H9 (cell line): ENCODE data around the gene METTL14. TPM values are rescaled to one million over a fixed set of nuclear protein-coding genes. Genes with fewer than 3 reads are reported as not detected.

Source experiments
- DNase-seq: peaks from one replicate; pipeline ENCODE4 v3.0.0-alpha.2; 2017
- H2AFZ ChIP-seq: one replicate; pipeline ENCODE4 v1.6.1; 2013; ENCODE audit warnings: mild to moderate bottlenecking, low read length, control low read depth, moderate library complexity
- H2AK5ac ChIP-seq: 2 replicates; pipeline ENCODE4 v1.6.1; 2013; ENCODE audit warnings: low read length, control low read depth, mixed read lengths; ENCODE audit not compliant: insufficient read length
- H2BK120ac ChIP-seq: one replicate; pipeline ENCODE4 v1.6.1; 2013; ENCODE audit warnings: low read depth, mild to moderate bottlenecking, low read length, control low read depth, inconsistent platforms; ENCODE audit not compliant: poor library complexity, severe bottlenecking
- H2BK12ac ChIP-seq: 2 replicates; pipeline ENCODE4 v1.6.1; 2013; ENCODE audit warnings: low read length, control low read depth, mixed read lengths, low read depth; ENCODE audit not compliant: insufficient read length
- H2BK15ac ChIP-seq: 2 replicates; pipeline ENCODE4 v1.6.1; 2013; ENCODE audit warnings: low read depth, low read length, control low read depth
- H2BK20ac ChIP-seq: one replicate; pipeline ENCODE4 v1.6.1; 2013; ENCODE audit warnings: low read depth, mild to moderate bottlenecking, low read length, control low read depth, inconsistent platforms; ENCODE audit not compliant: poor library complexity, severe bottlenecking
- H2BK5ac ChIP-seq: 2 replicates; pipeline ENCODE4 v1.6.1; 2013; ENCODE audit warnings: low read length, control low read depth, mixed read lengths; ENCODE audit not compliant: insufficient read length
- H3K14ac ChIP-seq: 2 replicates; pipeline ENCODE4 v1.6.1; 2013; ENCODE audit warnings: low read length, control low read depth; ENCODE audit not compliant: insufficient read depth
- H3K18ac ChIP-seq: 2 replicates; pipeline ENCODE4 v1.6.1; 2013; ENCODE audit warnings: low read depth, mild to moderate bottlenecking, mixed read lengths, low read length, control low read depth; ENCODE audit not compliant: insufficient read length
- H3K23ac ChIP-seq: 2 replicates; pipeline ENCODE4 v1.6.1; 2013; ENCODE audit warnings: low read length, control low read depth, mixed read lengths, low read depth; ENCODE audit not compliant: insufficient read length
- H3K23me2 ChIP-seq: 2 replicates; pipeline ENCODE4 v1.6.1; 2013; ENCODE audit warnings: low read depth, mild to moderate bottlenecking, mixed read lengths, low read length, control low read depth; ENCODE audit not compliant: insufficient read length, poor library complexity, severe bottlenecking
- H3K27ac ChIP-seq: 2 replicates; pipeline ENCODE4 v1.5.1; 2013; ENCODE audit warnings: low read length, control low read depth, mixed read lengths, low read depth; ENCODE audit not compliant: insufficient read length
- H3K27me3 ChIP-seq: 2 replicates; pipeline ENCODE4 v1.6.1; 2013; ENCODE audit warnings: low read length, control low read depth, inconsistent platforms; ENCODE audit not compliant: insufficient read depth
- H3K4ac ChIP-seq: 2 replicates; pipeline ENCODE4 v1.6.1; 2013; ENCODE audit warnings: low read depth, mild to moderate bottlenecking, control low read depth, inconsistent platforms, low read length, moderate library complexity
- H3K4me1 ChIP-seq: 2 replicates; pipeline ENCODE4 v1.6.1; 2013; ENCODE audit warnings: low read length, control low read depth, inconsistent platforms; ENCODE audit not compliant: insufficient read depth
- H3K4me2 ChIP-seq: 2 replicates; pipeline ENCODE4 v1.6.1; 2013; ENCODE audit warnings: low read length, control low read depth, mixed read lengths; ENCODE audit not compliant: insufficient read length, insufficient read depth
- H3K56ac ChIP-seq: 2 replicates; pipeline ENCODE4 v1.6.1; 2013; ENCODE audit warnings: low read depth, mild to moderate bottlenecking, mixed read lengths, low read length, control low read depth; ENCODE audit not compliant: insufficient read length
- H3K79me1 ChIP-seq: 2 replicates; pipeline ENCODE4 v1.6.1; 2013; ENCODE audit warnings: low read depth, mild to moderate bottlenecking, moderate library complexity, low read length, control low read depth, inconsistent platforms; ENCODE audit not compliant: insufficient read depth, poor library complexity, severe bottlenecking
- H3K79me2 ChIP-seq: 2 replicates; pipeline ENCODE4 v1.6.1; 2013; ENCODE audit warnings: low read length, control low read depth, inconsistent platforms; ENCODE audit not compliant: insufficient read depth
- H3K9ac ChIP-seq: 2 replicates; pipeline ENCODE4 v1.6.1; 2013; ENCODE audit warnings: low read length, control low read depth, mixed read lengths; ENCODE audit not compliant: insufficient read length; ENCODE audit errors: extremely low read depth
- H3K9me3 ChIP-seq: one replicate; pipeline ENCODE4 v1.6.1; 2013; ENCODE audit warnings: low read depth, low read length, inconsistent platforms; ENCODE audit not compliant: control insufficient read depth
- H3T11ph ChIP-seq: one replicate; pipeline ENCODE4 v1.6.1; 2013; ENCODE audit warnings: mild to moderate bottlenecking, low read length, control low read depth, inconsistent platforms
- H4K20me1 ChIP-seq: one replicate; pipeline ENCODE4 v1.6.1; 2013; ENCODE audit not compliant: control insufficient read depth, insufficient read length, insufficient read depth
- H4K5ac ChIP-seq: 2 replicates; pipeline ENCODE4 v1.6.1; 2013; ENCODE audit warnings: low read depth, mild to moderate bottlenecking, mixed read lengths, low read length, control low read depth; ENCODE audit not compliant: insufficient read length
- H4K8ac ChIP-seq: replicated peaks from 2 replicates; pipeline ENCODE4 v1.6.1; 2013; ENCODE audit warnings: low read length, control low read depth, mixed read lengths, low read depth; ENCODE audit not compliant: insufficient read length
- H4K91ac ChIP-seq: 2 replicates; pipeline ENCODE4 v1.6.1; 2013; ENCODE audit warnings: low read depth, mild to moderate bottlenecking, moderate library complexity, mixed read lengths, low read length, control low read depth; ENCODE audit not compliant: insufficient read length
- H3K27ac Mint-ChIP-seq, 3 experiments: 2 replicates in 2 of 3; 3 replicates in 1 of 3; pipeline ENCODE4 v1.8.0; 2020 to 2021; ENCODE audit warnings: mixed read lengths in 3 of 3, mild to moderate bottlenecking in 1 of 3, moderate library complexity in 1 of 3
- H3K27me3 Mint-ChIP-seq: 2 replicates; pipeline ENCODE4 v1.8.0; 2021; ENCODE audit warnings: low read depth, mild to moderate bottlenecking, moderate library complexity, mixed read lengths
- H3K36me3 Mint-ChIP-seq, 3 experiments: 2 replicates in 2 of 3; 3 replicates in 1 of 3; pipeline ENCODE4 v1.8.0; 2020 to 2021; ENCODE audit warnings: low read depth in 3 of 3, mixed read lengths in 3 of 3; ENCODE audit not compliant: insufficient read depth in 1 of 3
- H3K4me1 Mint-ChIP-seq, 2 experiments: 2 replicates each; pipeline ENCODE4 v1.8.0; 2020; ENCODE audit warnings: mixed read lengths in 2 of 2
- H3K4me3 Mint-ChIP-seq, 2 experiments: 2 replicates in 1 of 2; 3 replicates in 1 of 2; pipeline ENCODE4 v1.8.0; 2020 to 2021; ENCODE audit warnings: mild to moderate bottlenecking in 2 of 2, mixed read lengths in 2 of 2, moderate library complexity in 1 of 2
- H3K9me3 Mint-ChIP-seq, 2 experiments: 2 replicates in 1 of 2; 3 replicates in 1 of 2; pipeline ENCODE4 v1.8.0; 2020; ENCODE audit warnings: mild to moderate bottlenecking in 2 of 2, mixed read lengths in 2 of 2, moderate library complexity in 1 of 2
- WGBS: extraction: QIAGEN DNeasy Blood & Tissue Kit; methylation state at CpG from one replicate; pipeline ENCODE4 v1.1.7; 2013; ENCODE audit warnings: missing lambda C conversion rate, low lambda C conversion rate, mixed read lengths; ENCODE audit not compliant: insufficient read length; ENCODE audit errors: extremely low coverage; 5-methylcytosine and 5-hydroxymethylcytosine counted together
- total RNA-seq: library from RNA; stranded (reverse); gene quantifications from 2 replicates; pipeline ENCODE4 v1.2.1, GENCODE V29; 2021
- TF ChIP-seq, protein P1 (sequence below): fragments of 200-600 bp; sonication (generic); conservative IDR thresholded peaks from 3 replicates; pipeline ENCODE4 v1.8.0; 2021; ENCODE audit warnings: antibody characterized with exemption, mild to moderate bottlenecking

Gene METTL14
- total RNA-seq, 1 experiment from 2014 or later, result 53.3 TPM

DNA sequence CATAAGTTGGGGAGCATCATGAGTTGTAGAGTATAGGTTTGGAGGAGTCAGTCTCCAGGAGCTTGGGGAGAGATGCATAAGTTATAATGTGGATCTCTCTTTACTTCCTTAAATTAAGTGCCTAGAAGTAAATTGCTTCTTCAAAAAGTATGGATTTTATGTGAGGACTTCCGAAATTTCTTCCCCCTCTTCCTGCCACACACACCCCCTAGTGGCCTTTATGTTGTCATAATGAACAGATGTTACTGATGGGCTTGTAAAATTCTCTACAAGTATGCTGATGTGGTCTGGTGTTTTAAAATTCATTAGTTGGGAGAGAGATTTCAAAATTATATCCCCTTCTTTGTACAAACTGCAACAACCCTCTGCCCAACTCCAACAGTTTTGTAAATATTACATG, 2.3 kb upstream of the METTL14 start:
- TF ChIP-seq, protein P1, sequence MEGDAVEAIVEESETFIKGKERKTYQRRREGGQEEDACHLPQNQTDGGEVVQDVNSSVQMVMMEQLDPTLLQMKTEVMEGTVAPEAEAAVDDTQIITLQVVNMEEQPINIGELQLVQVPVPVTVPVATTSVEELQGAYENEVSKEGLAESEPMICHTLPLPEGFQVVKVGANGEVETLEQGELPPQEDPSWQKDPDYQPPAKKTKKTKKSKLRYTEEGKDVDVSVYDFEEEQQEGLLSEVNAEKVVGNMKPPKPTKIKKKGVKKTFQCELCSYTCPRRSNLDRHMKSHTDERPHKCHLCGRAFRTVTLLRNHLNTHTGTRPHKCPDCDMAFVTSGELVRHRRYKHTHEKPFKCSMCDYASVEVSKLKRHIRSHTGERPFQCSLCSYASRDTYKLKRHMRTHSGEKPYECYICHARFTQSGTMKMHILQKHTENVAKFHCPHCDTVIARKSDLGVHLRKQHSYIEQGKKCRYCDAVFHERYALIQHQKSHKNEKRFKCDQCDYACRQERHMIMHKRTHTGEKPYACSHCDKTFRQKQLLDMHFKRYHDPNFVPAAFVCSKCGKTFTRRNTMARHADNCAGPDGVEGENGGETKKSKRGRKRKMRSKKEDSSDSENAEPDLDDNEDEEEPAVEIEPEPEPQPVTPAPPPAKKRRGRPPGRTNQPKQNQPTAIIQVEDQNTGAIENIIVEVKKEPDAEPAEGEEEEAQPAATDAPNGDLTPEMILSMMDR, result peak; percentile 69
- Histone ChIP-seq H3K4me2 (no peak overlapping the region), H3K27ac (no peak overlapping the region), H3K18ac (no peak overlapping the region), H3K56ac (no peak overlapping the region), H2BK15ac (no peak overlapping the region), H3T11ph (no peak overlapping the region), H2AK5ac (no peak overlapping the region), H2BK12ac (no peak overlapping the region), H2BK5ac (no peak overlapping the region), H4K91ac (no peak overlapping the region), H3K23me2 (no peaks in the 10 kb centered on the region), H3K79me1 (no peaks in the 10 kb centered on the region), H4K20me1 (no peaks in the 10 kb centered on the region), H2AFZ (no peak overlapping the region), H3K14ac (no peak overlapping the region), H4K5ac (no peak overlapping the region), H3K9ac (no peak overlapping the region), H3K9me3 (no peaks in the 10 kb centered on the region), H3K79me2 (peaks cover 7% of the 10 kb centered on the region; the same call in 1 of the 2 replicates), H3K23ac (no peak overlapping the region), H3K27me3 (no peaks in the 10 kb centered on the region), H3K4ac (no peak overlapping the region), H2BK20ac (no peak overlapping the region), H4K8ac (no peak overlapping the region), H2BK120ac (no peak overlapping the region), H3K4me1 (0 out of 2 replicates have a peak, but pooled peaks cover 3% of the 10 kb centered on the region)
- H3K4me1 Mint-ChIP-seq, result peaks cover 15 to 16% of the 10 kb centered on the region in 2 experiments
- H3K4me3 Mint-ChIP-seq, result peak overlapping the region; percentile 2 to 42; a peak in 1 of 5 replicates
- no peaks in the 10 kb centered on the region for H3K9me3 Mint-ChIP-seq
- no peak for DNase-seq
- peak overlapping the region in 1 of 3 experiments; percentile 18; a peak in 1 of 7 replicates for H3K27ac Mint-ChIP-seq
- WGBS, result no CpG with 5 or more reads among the region's 1 CpG
- H3K27me3 Mint-ChIP-seq, result no peaks in the 10 kb centered on the region; the same call in 1 of the 2 replicates
- peaks cover 3 to 5% (median 4%) of the 10 kb centered on the region in 3 experiments; a peak in 5 of 7 replicates for H3K36me3 Mint-ChIP-seq
